Hematopoietic multipotent progenitor cell treated with erythropoietin and hydrocortisone succinate and interleukin-3 and kit ligand, for 8 days (in vitro differentiated cells): ENCODE results near the gene ANO2.
"Not testable (repeated sequence)": the region's sequence is repeated elsewhere in the genome, so short reads cannot be mapped to it uniquely, and the experiment has no call there.

ENCODE experiments used
- DNase-seq: peaks from one replicate; pipeline ENCODE4 v3.0.0-alpha.2; 2015

Gene ANO2

DNA sequence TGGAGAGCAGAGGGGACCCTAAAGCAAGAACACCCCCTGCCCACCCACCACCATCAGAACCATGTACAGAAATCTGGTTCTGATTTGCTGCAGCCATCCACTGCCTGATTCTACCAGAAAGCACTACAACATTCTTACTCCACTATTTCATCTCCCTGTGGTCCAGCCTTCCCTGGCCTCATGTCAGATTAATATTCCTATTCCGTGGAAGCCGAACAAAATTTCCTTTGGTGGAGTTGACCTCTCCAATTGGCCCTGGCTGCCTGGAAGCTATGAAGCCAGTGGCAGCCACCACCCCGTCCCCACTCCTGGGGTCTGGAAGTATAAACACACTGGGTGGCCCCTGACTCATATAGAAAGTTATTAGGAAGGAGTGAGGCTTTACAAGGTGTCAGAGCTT lies 60.2 kb downstream of the ANO2 start:
- DNase-seq: no peak

DNA sequence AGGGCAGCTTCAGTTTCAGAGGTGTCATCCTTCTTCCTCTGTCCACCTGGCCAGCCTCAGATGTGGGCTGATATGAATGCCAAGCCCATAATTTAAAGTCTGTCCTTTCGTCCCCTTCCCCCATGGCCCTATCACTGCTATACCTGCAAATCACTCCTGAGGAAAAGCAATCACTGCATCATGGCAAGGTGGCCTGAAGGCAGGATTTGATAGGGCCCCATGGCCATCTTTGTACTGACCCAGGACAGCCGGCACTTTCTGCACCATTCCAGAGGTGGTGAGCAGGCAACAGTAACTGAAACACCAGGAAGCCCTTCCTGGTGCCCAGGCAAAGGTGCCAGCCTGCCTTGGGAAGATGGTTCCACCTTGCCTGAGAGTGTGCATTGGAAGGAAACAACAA lies 60.8 kb downstream of the ANO2 start:
- DNase-seq: no peak

DNA sequence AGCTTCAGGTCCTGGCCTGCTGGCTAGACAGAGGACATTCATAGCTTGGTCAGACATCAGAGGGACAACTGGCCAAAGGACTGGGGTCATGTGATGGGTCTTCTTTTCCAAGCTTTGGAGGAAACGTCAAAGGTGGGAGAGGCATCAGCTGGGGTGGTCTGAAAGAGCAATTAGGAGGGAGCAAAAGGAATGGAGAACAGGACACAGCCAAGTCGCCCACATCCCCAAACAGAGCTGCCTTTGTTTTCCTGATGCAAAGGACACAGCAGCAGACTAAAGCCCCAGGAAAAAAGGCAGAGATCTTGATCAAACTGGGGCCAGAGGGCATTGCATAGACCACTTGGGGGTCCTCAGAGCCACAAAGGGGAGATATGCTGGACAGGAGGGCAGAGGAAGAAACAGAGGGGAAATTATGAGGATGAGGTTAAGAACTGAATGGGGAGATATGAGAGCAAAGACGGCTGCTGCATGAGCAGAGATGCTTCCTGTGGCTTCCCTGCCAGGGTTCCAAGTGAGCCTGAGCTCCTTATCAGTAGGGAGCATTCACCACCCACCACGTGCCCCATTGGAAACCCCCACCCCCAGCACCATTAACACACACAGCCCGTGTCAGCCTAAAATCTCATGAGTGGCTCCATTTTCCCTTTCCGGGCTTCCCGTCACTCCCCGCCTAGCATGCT lies 62.4 kb downstream of the ANO2 start:
- peak; percentile 49 for DNase-seq

DNA sequence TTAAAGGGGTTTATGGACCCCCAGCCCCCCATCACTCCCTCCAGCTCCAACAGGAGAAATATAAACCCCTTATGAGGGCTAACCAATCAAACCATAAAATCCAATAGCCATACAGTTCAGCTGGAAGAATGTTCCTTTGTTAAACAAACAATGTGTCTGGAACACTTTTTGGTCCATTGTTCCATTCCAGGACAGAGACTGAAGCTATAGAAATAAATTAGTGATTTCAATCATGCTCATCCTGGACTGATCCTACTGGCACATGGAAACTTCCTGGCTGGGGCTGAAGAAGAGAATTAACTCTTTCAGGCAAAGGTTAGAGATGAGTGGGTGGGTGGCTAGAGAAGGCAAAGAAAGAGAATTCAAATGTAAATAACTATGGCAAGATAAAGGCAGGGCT lies 63.4 kb downstream of the ANO2 start:
- no peak for DNase-seq

DNA sequence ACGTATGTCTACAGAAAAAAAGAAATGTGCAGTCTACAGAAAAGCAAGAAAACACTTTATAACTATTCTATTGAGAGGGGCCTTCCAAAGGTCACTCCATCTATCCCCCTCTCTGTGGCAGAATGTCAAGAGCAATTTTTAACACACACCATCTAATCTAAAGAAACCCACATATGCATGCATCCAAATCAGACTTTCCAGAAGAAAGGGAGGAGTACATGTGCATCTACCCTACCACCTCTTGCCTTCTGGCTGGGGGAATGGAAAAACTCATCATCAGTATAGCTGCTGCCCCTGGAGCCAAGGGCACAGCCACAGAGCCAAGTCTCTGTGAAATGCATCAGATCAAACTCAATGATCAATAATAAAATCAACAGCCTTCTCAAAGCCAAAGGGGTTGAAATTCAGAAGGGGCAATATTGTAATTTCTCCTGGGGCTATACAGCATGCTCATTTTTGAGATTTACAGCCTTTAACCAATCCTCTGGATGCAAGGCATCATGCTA lies 63.9 kb downstream of the ANO2 start:
- DNase-seq: no peak

DNA sequence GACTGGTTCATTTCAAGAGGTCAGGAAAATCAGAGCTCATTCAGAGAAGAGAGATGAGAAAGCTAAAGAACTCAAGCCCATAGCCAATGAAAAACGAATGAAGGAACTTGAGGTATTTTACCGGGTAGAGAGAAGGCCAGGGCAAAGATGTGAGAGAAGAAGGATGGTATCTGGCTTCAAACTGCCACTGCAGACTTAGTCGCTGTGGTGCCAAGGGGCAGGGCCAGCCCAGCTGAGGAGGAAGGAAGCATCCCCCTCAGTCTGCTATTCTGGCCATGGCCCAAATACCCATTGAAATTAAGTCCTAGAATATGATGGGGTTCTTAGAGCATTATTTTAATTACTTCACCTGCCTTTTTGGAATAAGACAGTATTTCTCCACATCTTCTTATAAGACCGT lies 69.2 kb downstream of the ANO2 start:
- no peak for DNase-seq

DNA sequence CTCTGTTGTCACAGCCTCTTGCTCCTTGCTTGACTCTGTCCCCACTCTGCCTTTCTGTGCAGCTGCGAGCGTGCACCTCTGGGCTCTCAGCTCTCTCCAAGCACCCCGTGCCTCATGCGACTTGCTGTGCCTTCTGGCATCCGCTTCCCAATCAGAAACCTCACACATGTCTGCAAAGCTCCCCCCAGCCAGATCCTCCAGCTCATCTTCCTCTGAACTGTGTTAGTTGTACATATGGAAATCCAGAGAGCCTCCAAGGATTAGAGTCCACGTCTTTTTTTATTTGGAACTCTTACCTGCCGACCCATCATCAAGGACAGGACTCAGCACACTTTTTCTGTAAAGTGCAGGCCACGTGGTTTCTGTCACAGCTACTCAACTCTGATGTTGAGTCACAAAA lies 70.5 kb downstream of the ANO2 start:
- DNase-seq: no peak

DNA sequence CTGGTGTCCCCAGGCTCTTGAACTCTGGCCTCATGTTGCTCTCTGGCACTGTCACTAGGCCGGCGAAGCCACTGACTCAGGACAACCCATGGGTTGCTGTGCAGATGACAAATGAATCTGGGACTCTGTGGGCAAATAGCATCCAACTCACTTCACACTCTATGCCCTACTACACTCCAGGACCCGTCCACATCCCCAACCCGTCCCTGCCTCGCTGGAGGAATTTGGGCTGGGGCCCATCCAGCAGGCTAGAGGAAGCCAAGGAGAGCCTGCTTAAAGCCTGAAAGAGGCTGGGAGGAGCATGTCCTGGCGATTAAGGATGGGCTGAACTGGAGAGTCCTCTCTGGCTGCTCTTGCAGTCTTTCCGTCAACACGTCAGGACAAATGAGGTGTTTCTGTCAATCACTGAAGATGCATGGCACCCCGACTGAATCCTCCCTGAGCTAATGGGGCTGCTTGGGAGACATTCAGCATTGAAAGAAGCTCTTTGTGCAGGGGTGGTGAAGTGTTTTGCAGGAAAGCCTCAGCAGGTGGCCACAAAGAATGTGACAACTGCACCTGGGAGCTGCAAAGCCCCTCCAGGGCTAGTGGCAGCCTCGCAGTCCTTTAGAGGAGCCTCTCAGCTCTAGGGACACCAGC lies 71.7 kb downstream of the ANO2 start:
- DNase-seq: no peak

DNA sequence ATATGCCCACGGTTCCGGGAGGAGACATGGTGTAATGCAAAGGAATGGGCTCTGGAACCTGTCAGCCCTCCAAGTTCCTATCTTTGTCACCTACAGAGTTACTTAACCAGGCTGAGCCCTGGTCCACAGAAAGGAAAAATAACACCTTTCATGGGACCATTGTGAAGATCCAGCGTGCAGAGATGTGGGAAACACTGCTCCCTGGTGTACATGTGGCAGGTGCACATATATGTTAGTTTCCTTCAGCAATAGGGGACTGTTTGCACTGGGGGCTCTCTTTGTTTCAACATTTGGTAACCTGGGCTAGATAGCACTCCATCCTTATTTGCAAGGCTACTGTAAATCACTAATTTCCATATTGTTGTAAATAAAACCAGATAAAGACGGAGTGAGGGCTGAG lies 72.3 kb downstream of the ANO2 start:
- no peak for DNase-seq

DNA sequence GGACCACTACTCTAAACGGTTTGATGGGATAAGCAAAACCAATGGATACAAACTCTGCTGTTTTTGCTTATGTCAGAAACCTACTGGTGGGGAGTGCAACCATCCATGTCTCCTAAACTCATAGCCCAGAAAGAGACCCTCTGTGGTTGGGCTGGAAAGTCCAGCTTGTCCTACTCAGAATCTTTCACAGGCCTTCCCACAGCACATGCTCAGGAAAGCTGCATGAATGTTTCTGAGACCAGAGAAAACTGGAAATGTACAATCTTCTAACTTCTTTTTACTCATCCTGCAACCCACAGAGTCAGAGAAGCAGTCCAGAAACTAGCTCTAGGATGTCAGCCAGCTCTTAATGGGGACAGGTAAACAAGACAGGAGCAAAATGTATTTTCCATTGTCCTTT lies 73.3 kb downstream of the ANO2 start:
- no peak for DNase-seq

DNA sequence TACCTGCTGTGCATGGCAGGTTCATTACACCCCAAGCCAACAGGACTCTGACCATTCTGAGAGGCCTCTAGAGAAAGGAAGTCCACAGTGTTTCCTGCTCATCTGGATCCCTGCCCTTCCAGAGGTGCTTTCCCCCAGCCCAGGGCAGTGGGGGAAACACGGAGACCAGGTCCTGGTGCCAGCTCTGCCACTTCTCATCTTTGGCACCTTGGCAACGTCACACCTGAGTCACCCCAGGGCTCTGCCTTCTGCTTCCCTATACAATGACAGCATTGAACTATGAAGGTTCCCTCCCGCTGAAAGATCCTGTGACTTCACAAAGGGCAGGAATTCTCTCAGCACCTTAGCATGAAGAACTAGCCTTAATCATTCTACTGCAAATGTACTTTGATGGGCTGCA lies 74.9 kb downstream of the ANO2 start:
- DNase-seq: no peak

DNA sequence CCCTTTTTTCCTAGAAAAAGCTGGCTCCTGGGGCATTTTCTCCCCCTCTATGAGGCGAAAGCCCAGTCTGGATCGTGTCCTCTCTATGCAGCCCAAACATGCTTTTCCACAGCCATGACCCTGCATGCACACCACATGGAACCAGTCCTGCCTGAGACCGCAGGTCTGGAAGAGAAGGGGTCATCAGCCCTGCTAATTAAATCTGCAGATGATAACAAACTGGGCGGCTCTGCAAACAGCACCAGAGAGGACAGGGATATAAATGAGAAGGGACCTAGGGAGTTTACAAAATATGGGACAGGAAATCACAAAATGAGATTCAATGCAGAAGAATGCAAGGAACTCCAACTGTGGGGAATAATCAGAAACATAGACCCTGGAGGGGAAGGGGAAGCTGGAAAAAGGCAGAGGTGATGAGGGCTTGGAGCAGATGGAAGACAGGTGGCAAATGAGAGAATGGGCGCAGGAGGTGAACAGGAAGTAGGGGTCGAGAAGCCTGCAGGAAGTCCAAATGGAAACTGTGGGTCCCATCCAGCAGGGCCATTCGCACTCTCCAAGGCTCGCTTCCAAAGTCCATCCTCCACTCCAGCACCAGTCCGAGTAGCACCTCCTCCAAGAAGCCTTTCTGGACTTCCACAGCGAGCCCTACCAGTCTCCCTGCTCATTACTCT lies 76.3 kb downstream of the ANO2 start:
- no peak for DNase-seq

DNA sequence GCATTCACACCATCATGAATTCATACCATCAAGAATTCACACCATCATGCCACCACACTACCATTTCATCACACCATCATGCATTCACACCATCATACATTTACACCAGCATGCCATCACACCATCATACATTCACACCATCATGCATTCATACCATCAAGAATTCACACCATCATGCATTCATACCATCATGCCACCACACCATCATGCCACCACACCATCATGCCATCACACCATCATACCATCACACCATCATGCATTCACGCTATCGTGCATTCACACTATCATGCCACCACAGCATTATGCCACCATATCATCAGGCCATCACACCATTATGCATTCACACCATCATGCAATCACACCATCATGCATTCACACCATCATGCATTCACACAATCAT lies 79.7 kb downstream of the ANO2 start:
- no peak for DNase-seq

DNA sequence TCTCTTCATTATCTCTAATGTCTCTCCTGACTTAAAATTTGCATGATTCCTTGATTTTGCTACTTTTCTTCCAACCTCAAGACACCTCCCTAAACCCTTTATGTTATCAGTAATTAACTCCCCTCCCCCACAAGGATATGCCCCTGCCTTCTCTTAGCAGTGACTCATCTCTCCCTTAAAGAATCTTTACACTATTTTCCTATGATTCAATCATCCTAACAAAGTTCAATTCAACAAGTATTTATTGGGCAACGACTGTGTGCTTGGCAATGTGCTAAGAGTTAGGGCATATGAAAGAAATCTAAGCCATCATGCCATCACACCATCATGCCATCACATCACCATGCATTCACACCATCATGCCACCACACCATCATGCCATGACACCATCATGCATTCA lies 80.1 kb downstream of the ANO2 start:
- no peak for DNase-seq

DNA sequence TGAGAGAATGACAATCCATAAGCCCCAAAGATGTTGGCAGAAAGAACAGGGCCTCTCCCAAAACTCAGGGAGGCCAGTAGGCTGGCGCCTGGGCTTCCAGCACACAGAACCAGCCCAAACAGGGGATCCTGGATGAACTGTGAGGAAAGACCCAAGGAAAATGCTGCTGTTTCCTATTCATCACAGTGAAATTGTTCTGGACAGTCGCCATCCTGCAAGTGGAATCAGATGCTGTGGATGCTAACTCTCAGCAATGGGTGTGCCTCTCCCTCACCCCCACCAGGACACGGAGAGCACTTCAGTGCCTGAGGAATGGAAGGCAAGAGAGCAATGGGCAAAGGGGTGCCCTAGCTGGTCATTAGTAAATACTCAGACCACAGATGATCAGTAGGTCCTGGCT lies 80.8 kb downstream of the ANO2 start:
- no peak for DNase-seq

DNA sequence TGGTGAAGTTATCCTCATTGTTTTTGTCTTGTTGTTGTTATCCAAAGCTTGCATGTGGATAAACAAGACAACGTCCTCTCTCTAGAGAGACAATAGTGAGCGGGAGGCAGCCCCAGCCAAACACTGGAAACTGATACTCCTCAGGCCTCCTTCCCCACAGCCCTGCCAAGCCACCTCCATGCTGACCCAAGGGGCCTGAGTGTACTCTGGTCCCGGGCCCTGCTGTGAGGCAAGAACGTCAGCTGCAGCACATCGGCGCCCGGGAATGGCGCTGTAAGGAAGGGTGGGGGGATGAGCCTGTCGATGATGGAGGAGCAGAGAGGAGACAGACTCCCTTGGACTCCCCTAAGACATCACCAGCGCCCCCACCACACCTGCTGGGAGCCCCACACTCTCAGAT lies 83.6 kb downstream of the ANO2 start:
- no peak for DNase-seq

DNA sequence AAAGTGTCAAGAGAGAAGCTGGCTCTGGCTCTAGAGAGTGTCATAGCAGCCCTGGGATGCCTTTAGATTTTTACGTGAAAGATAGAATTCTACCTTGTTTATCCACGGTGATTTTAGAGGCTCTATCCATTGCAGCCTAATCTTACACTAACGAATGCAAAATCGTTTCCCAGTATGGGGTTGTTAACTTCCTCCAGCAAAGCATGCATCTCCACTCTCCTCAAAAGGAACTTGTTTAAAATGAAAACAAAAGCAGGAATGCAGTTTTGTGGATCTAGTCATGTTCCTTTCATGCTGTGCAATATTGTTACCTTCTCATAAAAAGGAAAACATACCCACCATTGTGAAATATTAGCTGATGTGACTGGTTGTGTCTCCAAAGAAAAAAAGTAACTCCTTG lies 88.4 kb downstream of the ANO2 start:
- DNase-seq: no peak

DNA sequence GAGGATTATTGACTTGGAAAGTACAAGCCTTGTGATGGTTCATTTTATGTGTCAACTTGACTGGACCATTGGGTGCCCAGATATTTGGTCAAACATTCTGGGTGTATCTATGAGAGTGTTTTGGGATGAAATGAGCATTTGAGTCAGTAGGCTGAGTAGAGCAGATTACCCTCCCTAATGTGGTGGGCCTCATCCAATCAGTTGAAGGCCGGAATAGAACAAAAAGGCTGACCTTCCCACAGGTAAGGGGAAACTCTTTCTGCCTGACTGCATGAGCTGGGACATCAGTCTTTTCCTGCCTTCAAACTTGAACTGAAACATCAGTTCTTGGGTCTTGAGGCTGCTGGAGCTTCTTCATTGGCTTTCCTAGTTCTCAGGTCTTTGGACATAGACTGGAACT lies 98.1 kb downstream of the ANO2 start:
- DNase-seq: no peak

DNA sequence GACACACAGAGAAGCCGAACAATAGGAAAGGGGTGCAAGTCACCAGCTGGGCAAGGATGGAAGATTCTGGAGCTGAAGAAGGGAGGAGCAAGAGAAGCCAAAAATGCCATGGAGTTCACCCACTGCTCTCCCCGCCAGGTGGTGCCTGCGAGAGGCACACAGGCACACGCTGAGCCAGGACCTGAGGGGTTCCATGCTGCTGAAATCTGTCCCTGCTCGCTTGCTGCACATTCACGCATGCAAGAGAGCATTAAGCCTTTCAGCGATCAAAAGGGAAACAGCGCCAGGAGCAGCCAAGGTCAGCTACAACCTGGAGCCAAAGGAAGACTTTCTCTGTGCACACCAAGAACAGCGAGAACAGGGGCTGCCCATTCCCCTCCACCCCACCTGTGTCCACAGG lies 104.1 kb downstream of the ANO2 start:
- no peak for DNase-seq

DNA sequence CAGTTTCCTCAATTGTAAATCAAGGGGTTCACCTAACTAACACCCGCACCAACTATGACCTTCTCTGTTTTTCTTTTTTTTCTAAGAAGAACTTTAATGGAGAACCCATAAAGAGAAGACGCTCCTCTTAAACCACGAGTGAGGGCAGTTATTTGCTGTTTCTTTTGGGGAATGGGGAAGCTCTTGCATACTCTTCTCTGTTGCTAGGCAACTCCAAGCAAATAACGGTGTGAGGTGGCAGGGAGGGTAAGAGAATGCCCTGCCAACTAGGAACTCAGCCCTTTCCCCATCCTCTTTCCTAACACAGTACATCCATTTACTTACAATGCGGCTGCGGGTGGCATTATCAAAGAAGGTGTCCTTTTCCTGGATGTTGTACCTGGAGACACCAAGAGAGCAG lies 114.9 kb downstream of the ANO2 start:
- no peak for DNase-seq

DNA sequence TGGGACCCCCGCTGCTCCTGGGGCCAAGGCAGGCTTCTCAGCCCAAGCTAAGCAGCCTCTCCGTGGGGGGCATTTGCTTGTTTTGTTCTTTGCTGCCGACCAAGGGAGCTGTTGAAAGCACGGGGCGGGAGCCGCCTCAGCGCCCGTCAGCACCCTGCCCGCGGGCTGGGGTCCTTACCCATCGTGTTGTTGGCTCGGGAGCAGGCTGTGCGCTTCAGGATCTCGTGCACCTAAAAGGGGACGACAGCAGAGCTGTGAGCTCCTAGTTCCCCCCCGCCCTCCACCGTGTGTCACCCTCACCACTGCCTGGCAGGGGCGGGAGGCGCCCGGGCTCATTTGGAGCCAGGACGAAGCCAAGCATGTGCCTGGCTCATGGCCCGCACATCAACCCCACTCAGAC lies 117.5 kb downstream of the ANO2 start:
- DNase-seq: no peak

DNA sequence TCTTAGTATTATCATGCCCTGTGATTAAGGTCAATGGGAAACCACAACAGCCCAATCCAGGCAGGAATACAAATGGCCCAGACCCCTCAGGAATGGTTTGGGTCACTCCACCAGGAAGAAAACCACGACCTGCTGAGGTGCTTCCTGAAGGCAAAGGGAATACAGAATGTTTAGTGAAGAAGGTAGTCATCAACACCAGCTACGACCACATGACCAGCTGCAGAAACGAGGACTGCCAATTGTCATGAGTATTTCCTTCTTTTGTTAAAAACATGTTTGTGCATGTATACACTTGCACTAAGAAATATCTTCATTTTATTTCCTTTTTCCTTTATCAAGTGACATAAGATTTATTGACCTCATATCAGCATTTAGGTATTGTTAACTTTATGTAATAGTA lies 119.3 kb downstream of the ANO2 start:
- DNase-seq: not testable (repeated sequence)

DNA sequence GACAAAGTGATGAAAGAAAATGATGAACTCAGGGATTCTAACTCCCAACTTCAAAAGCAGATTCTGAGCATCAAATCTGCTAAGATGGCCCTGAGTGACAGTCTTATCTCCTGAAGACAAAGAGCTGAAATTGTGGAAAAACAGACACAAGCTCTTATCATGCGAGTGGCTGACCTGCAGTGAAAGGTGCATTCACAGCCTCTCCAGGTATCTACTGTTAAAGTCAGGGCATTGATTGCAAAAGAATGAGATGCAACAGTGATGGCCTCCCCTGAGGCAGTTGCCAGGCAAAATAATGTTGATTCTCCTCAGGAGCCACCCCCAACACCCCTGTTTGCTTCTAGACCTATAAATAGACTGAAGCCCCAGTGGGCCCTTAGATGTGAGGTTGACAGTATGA lies 126.2 kb downstream of the ANO2 start:
- not testable (repeated sequence) for DNase-seq

DNA sequence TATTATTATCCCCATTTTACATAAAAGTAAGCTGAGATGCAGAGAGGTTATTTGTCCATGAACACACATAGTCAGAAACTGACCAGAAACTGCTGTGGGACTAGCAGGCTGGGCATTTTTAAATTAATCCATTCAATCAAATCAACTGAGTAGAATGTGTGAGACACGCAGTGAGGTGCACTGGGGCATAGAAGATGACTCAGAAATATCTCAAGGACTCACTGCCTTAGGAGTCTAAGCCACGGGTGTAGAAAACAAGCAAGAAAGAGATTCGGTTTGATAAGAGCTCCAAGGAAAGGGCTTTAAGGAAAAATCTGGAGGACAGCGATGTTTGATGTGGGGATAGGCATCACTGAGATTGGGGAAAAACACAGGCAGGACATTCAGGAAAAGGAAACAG lies 127.8 kb downstream of the ANO2 start:
- no peak for DNase-seq

DNA sequence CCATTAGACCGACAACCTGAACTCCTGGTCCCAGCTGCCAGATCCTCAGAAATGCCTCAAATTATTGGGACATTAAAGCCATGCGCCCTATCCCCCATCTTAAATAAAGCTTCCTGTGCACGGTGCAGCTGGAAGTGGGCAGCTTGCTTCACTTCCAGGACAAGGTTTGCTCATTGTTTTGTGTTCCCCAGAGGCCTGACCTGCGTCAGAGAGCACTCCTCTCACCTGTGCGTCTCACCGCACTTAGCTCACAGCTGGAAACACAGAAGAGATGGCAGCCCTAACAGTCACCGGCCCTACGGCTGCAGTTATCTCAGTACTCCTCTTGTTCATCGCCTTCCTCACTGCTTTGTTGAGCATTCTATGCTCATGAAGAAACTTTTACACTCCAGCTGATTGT lies 135.5 kb downstream of the ANO2 start:
- no peak for DNase-seq
